GM20431 (cell line): Measurements from ENCODE around the gene RFX2.
"Not testable (repeated sequence)": the region's sequence is repeated elsewhere in the genome, so short reads cannot be mapped to it uniquely, and the experiment has no call there.

Experiments
- in situ Hi-C: fragments of 300-500 bp; cut with MseI, MboI; formaldehyde crosslinking; loops from one replicate; pipeline ENCODE4 v1.15.0; 2020; ENCODE audit warnings: low sequenced_read_pairs; ENCODE audit not compliant: unreplicated experiment

Gene RFX2

DNA sequence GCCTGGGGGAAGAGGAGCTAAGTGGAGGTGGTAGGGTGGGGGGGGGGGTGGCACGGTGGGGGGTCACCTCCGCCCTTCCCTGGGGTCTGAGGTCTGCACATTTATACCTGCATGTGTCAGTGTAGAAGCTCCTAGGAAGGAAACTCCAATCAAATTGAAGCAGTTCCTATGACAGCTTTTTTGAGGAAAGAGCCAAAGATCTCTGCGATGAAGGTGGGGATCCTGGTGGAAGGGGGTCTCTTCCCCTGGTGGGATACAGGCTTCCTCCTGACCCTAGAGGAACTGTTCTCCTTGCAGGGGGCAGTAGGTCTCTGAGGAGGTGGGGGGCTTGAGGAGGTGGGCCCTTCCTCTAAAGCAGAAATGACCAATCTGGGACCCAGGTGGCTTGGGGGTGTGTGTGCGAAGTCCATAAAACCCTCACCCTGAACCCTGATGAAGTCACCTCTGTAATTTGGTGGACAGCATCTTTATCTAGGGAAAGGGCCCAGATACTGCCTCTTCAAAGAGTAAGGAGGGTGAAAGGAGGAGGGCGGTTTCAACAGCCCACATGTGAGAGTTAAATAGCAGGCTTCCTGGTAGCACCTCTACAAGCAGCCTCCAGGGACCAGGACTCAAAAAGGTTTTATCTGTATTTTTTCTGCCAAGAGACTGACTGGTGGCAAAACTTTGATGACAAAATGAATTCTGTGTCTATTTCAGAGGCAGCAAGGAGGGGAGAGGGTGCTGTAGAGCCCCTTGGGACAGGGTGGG, 145.3 kb downstream of the RFX2 start:
- in situ Hi-C loops: no loop called here

DNA sequence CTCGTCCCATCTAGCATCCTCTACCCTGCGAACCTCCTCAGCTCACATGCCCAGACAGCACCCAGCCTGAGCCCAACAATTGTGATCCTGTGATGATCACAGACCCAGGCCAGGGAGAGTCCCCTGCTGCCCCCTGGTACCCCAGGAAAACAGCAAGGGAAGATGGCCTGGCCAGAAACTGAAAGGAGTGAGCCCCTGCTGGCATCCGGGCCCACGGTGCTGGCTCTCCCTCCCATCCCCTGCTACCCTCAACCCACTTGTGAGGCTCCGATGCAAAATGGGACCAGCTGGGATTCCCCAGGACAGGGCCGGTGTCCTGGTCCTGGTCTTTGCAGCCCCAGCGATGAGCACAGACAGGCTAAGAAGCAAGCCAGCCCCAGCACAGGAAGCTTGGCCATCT, 146.4 kb downstream of the RFX2 start:
- in situ Hi-C loops: no loop called here

DNA sequence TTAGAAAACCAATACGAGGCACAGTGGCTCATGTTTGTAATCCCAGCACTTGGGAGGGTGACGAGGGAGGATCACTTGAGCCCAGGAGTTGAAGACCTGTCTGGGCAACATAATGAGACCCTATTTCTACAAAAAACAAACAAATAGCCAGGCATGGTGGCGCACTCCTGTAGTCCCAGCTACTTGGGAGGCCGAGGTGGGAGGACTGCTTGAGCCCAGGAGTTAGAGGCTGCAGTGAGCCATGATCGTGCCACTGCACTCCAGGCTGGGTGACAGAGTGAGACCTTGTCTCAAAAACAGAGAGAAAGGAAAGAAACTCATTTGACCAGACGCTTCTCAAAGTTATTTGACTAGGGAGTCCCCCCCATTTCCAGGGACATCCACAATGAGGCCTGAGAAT, 147.0 kb downstream of the RFX2 start:
- in situ Hi-C loops: not testable (repeated sequence)

DNA sequence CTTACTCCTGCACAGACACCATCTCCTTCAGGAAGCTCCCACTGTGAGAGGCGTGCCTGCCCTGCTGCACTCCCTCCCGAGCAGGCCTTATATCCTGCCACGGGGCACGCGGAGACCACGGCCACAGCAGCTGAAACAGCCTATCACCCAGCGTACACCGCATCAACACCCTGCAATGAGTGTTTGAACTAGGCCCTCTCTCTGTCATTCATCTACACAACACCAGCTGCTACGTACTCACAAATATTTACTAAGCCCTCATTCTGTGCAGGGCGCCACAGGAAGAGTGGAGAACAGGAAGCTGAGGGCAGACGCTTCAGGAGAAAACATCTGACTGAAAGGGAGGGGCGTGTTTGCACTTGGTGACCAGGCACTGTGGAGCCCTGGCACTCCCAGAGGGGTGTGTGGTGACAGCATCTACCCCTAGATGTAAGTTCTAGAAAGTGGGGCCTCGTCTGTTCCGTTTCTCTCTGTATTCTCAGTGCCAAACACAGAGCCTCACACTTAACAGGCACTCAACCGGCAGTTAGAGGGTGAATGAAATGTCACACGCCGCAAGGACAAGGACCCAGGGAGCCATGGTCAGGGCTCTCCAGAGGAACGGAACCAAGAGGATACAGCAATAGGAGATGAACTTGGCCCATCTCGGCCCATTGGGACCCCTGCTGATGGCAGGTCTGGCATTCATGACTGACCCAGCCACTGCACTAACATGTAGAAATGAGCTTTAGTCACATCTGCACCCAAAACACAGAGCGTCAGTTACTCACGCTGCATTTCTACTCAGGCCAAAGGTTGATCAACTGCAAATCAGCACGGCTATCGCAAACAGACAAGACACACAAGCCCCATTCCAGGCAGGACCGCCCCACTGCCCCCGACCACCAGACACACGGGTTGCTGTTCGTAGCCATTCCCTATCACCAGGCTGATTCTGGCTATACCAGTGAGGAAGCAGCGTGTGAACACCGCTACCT, 148.0 kb downstream of the RFX2 start:
- in situ Hi-C loops: no loop called here

DNA sequence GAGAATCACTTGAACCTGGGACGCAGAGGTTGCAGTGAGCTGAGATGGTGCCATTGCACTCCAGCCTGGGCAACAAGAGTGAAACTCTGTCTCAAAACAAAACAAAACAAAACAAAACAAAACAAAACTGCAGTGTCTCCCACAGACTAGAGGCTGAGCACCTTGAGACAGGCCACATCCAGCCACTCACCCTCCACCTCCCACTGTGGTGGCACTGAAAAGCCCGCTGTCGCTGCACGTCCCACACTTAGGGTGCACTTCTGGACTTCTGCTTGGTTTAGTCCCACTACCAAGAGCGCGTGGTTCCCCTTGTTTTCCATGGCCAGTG, 148.7 kb downstream of the RFX2 start:
- in situ Hi-C loops: not testable (repeated sequence)

DNA sequence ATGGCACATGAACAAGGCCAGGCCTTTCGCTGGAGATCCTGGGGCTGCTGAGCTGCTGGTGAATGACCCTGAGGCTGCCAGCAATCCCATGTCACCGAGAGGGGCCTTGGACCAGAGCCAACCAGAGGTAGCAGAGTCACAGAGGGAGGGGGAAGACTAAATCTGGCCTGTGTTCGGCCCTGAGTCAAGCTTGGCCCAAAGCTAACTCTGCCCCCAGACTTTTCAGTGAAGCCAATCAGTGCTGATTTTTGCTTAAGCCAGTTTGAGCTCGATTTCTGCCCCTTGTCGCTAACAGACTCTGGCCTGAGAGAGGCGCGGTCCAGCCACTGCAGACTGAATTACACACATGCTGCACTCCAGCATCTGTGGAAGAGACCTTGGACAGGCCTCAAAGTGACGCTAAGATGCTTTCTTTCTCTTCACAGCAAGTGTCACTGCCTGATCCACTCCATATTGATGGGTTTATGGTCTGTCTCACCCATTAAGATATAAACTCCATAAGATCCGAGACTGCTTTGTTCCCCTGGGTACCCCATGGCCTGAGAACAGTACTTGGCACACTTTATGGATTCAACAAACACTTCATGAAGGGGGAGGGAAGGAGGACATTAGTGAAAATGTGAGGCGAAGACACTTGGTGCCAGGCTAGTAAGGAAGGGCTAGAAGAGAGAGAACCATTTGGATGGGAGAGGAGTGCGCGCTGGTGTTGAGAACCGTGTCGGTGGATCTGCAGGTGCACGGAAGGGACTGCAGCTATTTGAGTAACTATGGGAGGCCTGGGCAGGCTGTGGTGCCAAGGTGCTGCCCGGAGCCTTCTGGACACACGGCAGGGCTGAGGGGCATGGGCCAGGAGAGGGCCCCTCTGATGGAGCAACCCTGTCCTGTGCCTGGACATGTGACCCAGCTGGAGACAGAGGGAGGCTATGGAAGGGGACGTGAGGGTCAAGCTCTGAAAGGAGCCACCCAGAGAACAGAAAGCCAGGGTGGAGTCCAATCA, 150.0 kb downstream of the RFX2 start:
- in situ Hi-C loops: no loop called here

DNA sequence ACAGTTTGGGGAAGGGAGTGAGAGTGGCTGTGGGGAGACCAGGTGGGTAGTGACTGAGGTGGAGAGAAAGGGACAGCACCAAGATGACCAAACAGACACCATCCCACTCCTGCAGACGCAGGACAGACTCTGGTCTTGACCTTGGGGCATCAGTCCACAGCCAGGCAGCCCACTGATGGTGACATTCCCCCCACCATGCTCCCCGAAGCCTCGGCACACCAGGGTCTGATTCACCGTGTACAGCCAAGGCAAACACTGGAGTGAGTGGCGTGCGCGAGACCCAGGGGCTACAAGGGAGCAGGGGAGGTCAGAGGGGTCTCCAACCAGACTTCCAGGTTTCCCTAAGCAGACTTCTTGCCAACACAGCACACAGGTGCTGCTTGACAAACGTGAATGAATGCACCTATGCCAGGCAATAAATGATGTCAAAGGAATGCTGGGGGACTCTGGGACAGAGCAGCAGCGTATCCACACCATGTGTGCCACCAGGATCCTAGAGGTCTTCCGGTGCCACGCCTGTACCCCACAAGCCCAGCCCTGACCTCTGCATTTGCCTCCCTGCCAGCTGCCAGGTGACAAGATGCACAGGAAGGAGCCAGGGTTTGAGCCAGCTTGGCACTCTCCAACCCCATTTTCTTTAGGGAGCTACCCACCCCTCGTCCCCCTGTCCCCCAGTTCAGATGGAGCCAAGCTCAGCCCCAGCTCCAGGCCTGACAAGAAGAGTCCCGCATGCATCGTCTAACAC, 150.9 kb downstream of the RFX2 start:
- in situ Hi-C loops: no loop called here

DNA sequence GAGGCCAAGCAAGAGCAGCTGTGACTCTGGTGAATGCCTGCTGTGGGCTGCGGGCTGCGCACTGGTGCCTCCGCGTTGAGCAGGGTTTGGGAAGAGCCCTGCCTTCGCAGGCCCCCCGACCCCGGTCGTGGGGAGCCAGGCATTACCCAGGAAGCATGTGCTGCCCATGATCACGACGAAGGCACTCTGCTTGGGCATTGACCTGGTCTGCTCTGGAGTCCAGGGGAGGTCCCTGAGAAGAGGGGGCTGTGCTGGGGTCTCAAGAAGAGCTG, 151.5 kb downstream of the RFX2 start:
- in situ Hi-C loops: no loop called here

DNA sequence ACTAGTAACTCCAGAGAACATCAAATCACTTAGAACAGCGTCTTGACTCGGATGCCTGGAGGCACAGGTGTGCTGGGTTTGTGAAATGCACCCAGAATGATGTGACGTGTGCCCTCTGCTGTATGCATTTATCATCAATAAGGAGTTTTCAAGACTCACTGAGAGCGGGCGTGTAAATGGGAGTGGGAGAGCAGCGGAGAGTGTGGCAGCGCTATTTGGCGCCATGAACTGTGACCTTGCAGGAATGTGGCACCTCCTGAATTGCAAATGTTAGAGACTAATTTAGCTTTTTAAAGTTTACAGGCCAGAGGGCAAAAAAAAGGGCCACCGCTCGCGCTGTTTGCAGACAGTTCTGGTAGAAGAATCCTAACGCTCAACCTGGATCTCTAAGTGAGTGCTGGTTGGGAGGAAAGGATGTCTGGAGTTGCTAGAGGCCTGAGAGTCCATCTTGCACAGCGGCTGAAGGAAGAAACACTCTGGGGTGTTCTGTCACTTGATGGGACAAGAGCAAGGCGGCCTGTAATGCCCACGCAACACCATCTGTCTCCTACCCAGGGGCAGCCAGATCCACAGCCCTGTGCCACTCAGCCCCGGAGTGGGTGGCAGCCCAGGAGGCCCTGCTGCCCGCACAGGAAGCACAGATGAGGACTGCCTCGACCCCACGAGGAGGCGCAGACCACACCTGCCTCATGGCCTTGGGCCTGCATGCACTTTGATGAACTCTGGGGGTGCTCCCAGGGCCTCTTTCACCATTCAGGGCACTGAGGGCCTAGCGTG, 152.0 kb downstream of the RFX2 start:
- in situ Hi-C loops: no loop called here

DNA sequence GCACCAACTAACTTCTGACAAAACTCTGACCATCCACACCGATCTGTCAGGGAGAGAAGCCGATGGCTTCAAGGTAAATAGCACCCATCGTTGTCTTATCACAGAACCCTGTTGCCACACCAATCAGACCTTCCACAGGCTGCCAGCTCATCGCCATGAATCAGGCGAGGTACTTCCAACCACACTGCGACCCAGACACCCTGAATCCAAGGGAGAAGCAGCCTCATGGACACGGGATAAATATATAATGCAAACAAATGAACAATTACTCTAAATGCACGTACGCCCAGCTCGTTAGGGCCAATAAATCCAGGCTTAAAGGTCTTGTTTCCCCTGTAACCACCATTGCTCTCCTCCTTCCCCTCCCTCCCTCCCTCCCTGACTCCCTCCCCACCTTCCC, 153.1 kb downstream of the RFX2 start:
- in situ Hi-C loops: no loop called here

DNA sequence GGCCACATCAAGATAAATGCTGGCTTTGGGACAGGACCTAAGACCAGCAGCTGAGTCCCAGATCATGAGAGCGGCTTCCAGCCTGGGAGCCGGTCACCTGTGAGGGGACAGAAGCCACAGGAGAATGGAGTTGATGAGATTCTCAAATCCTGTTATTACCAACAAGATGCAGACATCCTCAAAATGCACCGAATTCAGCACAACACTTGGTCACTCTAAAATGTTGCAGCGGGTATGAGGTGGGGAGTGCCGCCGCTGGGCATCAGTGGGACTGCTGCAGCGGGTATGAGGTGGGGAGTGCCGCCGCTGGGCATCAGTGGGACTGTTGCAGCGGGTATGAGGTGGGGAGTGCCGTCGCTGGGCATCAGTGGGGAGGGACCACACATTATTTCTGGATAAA, 153.6 kb downstream of the RFX2 start:
- in situ Hi-C loops: no loop called here

DNA sequence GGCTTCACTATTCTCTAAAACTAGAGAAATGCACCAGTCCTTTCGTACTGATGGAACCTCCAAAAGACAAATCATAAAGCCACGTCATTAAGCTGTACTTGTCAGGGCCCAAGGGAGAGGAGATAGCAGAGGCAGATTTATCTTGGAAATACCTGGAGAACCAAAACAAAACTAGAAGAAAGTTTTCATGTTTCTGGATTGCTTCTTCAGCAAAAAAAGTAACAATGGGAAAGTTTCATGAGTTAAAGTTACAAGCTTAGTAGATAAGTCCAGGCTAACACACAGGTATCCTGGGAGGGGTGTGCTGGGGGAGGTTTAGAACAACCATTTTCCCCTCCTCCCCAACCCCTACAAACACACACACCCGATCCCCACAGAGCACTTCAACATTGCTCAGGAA, 154.0 kb downstream of the RFX2 start:
- in situ Hi-C loops: no loop called here

DNA sequence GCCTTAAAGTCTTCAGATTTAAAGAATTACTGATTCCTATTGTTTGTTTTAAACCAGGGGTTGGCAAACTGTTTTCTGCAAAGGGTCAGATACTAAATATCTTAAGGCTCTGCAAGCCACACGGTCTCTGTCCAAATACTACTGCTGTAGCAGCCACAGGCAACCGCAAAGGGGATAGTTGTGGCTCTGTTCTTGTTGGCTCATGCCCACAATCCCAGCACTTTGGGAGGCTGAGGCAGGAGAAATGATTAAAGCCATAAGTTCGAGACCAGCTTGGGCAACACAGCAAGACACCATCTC, 154.7 kb downstream of the RFX2 start:
- in situ Hi-C loops: no loop called here

DNA sequence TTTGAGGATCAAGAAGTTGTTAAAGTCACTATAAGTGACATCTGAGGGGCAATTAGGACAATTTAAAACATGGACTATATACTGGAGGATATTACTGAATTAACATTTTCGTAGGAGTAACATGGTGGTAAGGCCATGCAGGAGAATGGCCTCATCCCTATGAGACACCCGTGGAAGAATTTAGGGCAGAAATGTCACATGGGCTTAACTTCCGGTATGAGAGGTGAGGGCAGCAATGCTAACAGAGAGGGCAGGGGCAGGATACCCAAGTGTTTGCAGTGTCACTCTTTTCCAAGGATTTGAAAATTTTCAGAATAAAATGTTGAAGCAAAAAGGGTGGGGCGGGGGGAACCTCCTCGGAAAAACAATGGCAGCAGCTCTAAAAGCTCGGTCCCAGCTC, 156.0 kb downstream of the RFX2 start:
- in situ Hi-C loops: no loop called here

DNA sequence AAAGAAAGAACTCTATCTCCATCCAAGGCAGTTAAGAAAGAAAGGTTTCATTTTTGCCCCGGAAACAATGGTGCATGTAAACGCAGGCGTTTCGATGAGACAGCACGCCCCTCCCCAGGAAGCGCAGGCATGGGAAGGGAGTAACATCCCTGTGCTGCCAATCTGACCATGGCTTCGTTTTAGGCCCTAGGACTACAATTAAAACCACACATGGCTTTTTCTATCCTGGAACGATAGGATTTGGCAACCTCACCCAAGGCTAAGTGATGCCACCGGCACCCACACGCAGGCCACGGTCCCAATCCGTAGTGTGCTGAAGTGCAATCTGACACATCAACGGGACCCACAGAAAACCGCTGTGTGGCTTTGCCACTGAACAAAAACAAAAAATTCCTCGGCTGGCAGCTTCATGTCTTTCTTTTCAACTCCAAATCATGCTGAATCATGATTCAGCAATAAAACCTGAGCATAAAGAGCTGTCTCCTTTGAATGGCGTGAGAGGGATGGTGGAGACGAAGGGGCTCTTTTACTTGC, 156.6 kb downstream of the RFX2 start:
- in situ Hi-C loops: no loop called here

DNA sequence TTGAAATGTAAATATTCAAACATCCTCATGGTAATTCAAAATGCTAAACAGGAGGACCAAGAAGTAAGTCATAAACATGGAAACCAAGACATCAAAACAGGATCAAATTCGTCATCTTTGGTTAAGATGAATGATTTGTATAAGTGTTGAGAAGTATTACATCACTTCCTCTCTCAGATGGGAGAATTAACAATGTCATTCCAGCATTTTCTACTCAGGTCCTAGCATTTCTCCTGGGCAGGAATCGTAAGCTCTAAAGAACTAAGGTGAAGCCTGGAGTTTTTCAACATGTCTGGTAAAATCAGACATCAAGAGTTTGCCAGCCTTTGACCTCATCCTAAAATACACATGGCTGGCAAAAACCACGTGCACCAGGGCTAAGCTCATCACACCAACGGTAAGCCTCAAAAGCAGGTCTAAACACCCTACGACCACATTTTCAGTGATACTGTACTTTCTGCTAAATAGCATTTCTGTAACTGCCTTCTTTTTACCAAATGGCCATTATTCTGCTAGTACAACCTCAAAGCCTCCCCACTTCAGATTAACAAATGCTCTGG, 157.2 kb downstream of the RFX2 start:
- in situ Hi-C loops: no loop called here

DNA sequence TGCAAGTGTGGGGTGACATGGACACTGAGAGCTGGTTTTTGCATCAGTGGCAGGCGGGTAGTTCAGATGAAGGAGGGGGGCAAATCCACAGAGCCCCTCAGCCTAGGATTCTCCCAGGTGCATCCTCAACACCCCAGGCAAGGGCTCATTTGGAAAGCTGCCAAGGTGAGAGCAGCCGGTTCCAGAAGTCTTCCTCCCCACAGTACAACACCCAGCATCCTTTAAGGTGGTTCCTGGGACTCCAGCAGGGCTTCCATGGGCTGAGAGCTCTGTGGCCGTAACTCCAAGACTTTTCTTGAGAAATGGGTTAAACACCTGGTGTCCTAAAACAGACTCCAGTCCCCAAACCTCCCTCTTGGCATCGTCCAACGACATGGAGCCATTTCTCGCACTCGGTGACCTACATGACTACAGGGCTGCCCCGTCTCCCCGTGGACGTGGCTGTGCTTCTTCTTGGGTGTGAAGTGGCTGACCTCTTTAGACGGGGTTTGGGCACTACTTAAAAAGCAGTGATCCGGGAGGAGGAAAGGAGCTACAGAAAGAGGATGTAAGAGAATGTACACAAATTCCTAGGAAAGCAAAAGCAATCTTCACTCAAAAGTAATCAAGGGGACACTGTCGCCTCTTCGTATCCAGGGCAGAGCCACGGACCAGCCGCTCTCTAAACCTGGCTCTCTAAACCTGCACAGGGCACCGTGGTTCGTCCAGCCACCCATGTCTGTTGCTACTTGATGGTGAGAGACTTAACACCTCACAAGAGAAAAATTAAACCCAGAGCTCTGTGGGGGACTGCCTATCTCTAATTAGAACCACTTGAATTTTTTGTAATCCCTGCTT, 157.9 kb downstream of the RFX2 start:
- in situ Hi-C loops: no loop called here

DNA sequence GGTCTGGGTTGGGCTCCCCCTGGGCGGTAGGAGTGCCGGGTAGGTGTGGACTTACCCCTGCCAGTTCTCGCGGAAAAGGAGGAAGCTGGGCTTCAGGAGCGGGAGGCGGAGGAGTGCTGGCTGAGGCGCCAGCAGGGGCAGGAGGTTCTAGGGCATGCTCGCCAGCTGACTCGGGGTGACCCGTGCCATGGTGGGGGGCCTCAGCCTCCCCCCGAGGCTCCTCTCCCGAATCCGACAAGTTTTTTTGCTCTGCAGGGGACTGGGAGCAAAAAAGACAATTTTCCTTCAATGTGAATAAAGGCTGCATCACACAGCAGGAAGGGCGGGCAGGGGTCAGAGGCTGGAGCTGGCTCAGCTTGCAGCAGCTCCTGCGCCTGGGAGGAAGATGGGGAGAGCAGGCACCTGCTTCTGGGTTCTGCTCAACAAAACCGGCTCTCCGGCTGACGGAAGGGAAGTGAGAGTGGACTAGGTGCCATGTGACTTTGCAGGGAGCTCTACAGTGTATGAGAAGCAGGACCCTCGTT, 158.9 kb downstream of the RFX2 start:
- in situ Hi-C loops: no loop called here
